Endothelial cell of umbilical vein (primary cell): ENCODE measurements around the gene SRM.

Experiments
- FOS ChIP-seq: IDR thresholded peaks from 2 replicates; pipeline ENCODE4 v1.6.1; 2011; ENCODE audit warnings: mild to moderate bottlenecking, low read length, moderate library complexity, borderline replicate concordance; ENCODE audit not compliant: insufficient read depth
- GATA2 ChIP-seq: IDR thresholded peaks from 2 replicates; pipeline ENCODE4 v1.7.0; 2011; ENCODE audit warnings: low read depth, mild to moderate bottlenecking, moderate library complexity, mixed read lengths, low read length; ENCODE audit not compliant: insufficient read length, insufficient read depth
- JUN ChIP-seq: IDR thresholded peaks from 2 replicates; pipeline ENCODE4 v1.6.1; 2011; ENCODE audit warnings: borderline replicate concordance, low read depth; ENCODE audit not compliant: insufficient read length, insufficient read depth
- POLR2A ChIP-seq: IDR thresholded peaks from 2 replicates; pipeline ENCODE4 v1.6.1; 2012; ENCODE audit warnings: low read depth, mild to moderate bottlenecking, control low read depth, low read length
- POLR2AphosphoS5 ChIP-seq: IDR thresholded peaks from 2 replicates; pipeline ENCODE4 v1.6.1; 2012; ENCODE audit warnings: low read depth, mild to moderate bottlenecking, control low read depth, low read length, moderate library complexity; ENCODE audit not compliant: insufficient read depth
- TF ChIP-seq, protein P1 (sequence below), 2 donors: IDR thresholded peaks; 1 replicate in 1 of 2; 2 replicates in 1 of 2; pipeline ENCODE4 v1.5.1; 2011; ENCODE audit warnings: low read length in 2 of 2, mild to moderate bottlenecking in 2 of 2, moderate library complexity in 2 of 2, control low read depth in 1 of 2, inconsistent platforms in 1 of 2, low read depth in 1 of 2; ENCODE audit not compliant: insufficient read depth in 1 of 2; ENCODE audit errors: extremely low read depth in 1 of 2
- TF ChIP-seq, protein P2 (sequence below): IDR thresholded peaks from 2 replicates; pipeline ENCODE4 v1.6.1; 2011; ENCODE audit not compliant: insufficient read depth, insufficient read length

- TF ChIP-seq FOS (no peak), POLR2A (peak; percentile 47), POLR2AphosphoS5 (peak; percentile 70), JUN (no peak), GATA2 (no peak)
- TF ChIP-seq, protein P1, sequence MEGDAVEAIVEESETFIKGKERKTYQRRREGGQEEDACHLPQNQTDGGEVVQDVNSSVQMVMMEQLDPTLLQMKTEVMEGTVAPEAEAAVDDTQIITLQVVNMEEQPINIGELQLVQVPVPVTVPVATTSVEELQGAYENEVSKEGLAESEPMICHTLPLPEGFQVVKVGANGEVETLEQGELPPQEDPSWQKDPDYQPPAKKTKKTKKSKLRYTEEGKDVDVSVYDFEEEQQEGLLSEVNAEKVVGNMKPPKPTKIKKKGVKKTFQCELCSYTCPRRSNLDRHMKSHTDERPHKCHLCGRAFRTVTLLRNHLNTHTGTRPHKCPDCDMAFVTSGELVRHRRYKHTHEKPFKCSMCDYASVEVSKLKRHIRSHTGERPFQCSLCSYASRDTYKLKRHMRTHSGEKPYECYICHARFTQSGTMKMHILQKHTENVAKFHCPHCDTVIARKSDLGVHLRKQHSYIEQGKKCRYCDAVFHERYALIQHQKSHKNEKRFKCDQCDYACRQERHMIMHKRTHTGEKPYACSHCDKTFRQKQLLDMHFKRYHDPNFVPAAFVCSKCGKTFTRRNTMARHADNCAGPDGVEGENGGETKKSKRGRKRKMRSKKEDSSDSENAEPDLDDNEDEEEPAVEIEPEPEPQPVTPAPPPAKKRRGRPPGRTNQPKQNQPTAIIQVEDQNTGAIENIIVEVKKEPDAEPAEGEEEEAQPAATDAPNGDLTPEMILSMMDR (IDR thresholded peaks at IDR 0.05; ENCODE audit: extremely low read depth in 1 of 2, insufficient read depth in 1 of 2, low read depth in 1 of 2, low read length in 2 of 2): no peak
- TF ChIP-seq, protein P2, sequence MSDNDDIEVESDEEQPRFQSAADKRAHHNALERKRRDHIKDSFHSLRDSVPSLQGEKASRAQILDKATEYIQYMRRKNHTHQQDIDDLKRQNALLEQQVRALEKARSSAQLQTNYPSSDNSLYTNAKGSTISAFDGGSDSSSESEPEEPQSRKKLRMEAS: no peak
These were observed 39.7 kb upstream of the SRM start, which contains the start of gene EXOSC10 for GRCh38 chr1:11099310-11100148.
